ENCODE data around the gene CACNA1C. TPM values are rescaled to one million over a fixed set of nuclear protein-coding genes. Genes with fewer than 3 reads are reported as not detected.

Gene CACNA1C
- total RNA-seq, 2 donors from 2014 or later: 0.84 to 10.2 TPM

GRCh38 chr12:2387103-2387834 is 334.5 kb downstream of the CACNA1C start:
- H3K4me3 ChIP-seq: no peak overlapping the region
- intact Hi-C loops (cut with DNase I): no loop called here
- H3K27me3 ChIP-seq: no peaks in the 10 kb centered on the region
- DNase-seq: no peak
- no peaks in the 10 kb centered on the region for H3K36me3 ChIP-seq
- H3K27ac ChIP-seq: no peak overlapping the region
- no peak for TF ChIP-seq CTCF (IDR thresholded peaks at IDR 0.05)
- H3K4me1 ChIP-seq: no peaks in the 10 kb centered on the region
- H3K9me3 ChIP-seq: no peaks in the 10 kb centered on the region
- H3K9ac ChIP-seq (ENCODE audit: low read depth in 2 of 2, low read length in 2 of 2): no peak overlapping the region

- no peaks in the 10 kb centered on the region for H3K9me3 ChIP-seq
- H3K9ac ChIP-seq (ENCODE audit: low read depth in 2 of 2, low read length in 2 of 2): no peak overlapping the region
- intact Hi-C loops (cut with DNase I): no loop called here
- H3K4me3 ChIP-seq: no peak overlapping the region
- H3K27ac ChIP-seq: no peak overlapping the region
- no peak for DNase-seq
- TF ChIP-seq CTCF (IDR thresholded peaks at IDR 0.05): no peak
- no peaks in the 10 kb centered on the region for H3K4me1 ChIP-seq
- H3K27me3 ChIP-seq: no peaks in the 10 kb centered on the region
- H3K36me3 ChIP-seq: no peaks in the 10 kb centered on the region
Observed at GRCh38 chr12:2389079-2389790, 336.4 kb downstream of the CACNA1C start.

DNA sequence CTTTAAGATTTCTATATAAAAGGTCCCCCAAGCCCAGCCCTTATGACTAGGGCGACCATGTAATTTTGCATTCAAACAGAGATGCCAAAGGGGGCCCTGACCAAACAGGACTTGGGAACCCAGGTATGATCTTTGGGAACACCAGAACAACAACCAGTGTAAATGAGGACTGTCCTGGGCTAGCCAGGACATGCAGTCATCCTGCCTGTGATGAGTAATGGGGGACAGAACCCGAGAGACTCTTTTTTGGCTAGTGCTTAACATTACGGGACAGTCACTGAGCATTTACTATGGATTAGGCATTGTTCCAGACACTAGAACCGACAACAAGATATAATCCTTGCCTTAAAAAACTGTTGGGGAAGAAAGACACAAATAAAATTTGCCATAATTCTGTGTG is 337.3 kb downstream of the CACNA1C start:
- H3K27me3 ChIP-seq: no peaks in the 10 kb centered on the region
- H3K4me1 ChIP-seq: no peaks in the 10 kb centered on the region
- DNase-seq: no peak
- no peak overlapping the region for H3K27ac ChIP-seq
- H3K9me3 ChIP-seq: no peaks in the 10 kb centered on the region
- TF ChIP-seq CTCF (IDR thresholded peaks at IDR 0.05): no peak
- H3K4me3 ChIP-seq: no peak overlapping the region
- intact Hi-C loops (cut with DNase I): no loop called here
- H3K36me3 ChIP-seq: no peaks in the 10 kb centered on the region
- no peak overlapping the region for H3K9ac ChIP-seq (ENCODE audit: low read depth in 2 of 2, low read length in 2 of 2)

- DNase-seq: no peak
- Histone ChIP-seq H3K9me3 (no peaks in the 10 kb centered on the region), H3K4me1 (no peaks in the 10 kb centered on the region), H3K9ac (ENCODE audit: low read depth in 2 of 2, low read length in 2 of 2) (no peak overlapping the region), H3K27ac (no peak overlapping the region), H3K4me3 (no peak overlapping the region), H3K36me3 (no peaks in the 10 kb centered on the region), H3K27me3 (no peaks in the 10 kb centered on the region)
- no peak for TF ChIP-seq CTCF (IDR thresholded peaks at IDR 0.05)
- intact Hi-C loops (cut with DNase I): no loop called here
Observed at GRCh38 chr12:2390850-2391390, 338.1 kb downstream of the CACNA1C start.

GRCh38 chr12:2391740-2392331 is 339.0 kb downstream of the CACNA1C start:
- H3K4me1 ChIP-seq: no peaks in the 10 kb centered on the region
- intact Hi-C loops (cut with DNase I): no loop called here
- H3K4me3 ChIP-seq: no peak overlapping the region
- H3K27me3 ChIP-seq: no peaks in the 10 kb centered on the region
- H3K27ac ChIP-seq: no peak overlapping the region
- no peaks in the 10 kb centered on the region for H3K36me3 ChIP-seq
- no peak for DNase-seq
- no peak overlapping the region for H3K9ac ChIP-seq (ENCODE audit: low read depth in 2 of 2, low read length in 2 of 2)
- no peaks in the 10 kb centered on the region for H3K9me3 ChIP-seq
- TF ChIP-seq CTCF (IDR thresholded peaks at IDR 0.05): no peak
